ENCODE data around the gene IL4R. TPM values are rescaled to one million over a fixed set of nuclear protein-coding genes. Genes with fewer than 3 reads are reported as not detected.

Gene IL4R
- total RNA-seq, 1 experiment from 2014 or later: 29.6 TPM

DNA sequence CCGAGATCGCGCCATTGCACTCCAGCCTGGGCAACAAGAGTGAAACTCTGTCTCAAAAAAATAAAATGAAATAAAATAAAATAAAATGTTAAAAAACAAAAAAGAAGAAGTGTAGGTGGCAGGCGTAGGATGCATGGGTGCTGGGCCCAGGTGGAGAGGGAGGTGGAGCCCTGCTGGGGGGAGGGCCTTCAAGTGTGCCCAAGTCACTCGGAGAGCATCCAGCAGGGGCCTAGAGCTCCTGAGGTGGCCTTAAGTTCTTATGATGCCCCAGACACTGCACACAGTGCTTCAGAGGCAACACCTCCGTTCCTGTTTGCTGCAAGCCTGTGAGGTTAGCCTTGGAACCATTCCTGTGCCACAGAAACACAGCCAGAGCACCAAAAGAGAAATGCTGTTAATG is 23.2 kb downstream of the IL4R start:
- ChIA-PET CTCF (no interaction called here), RAD21 (ENCODE audit: low non-redundant PET in 1 of 2, low total read pairs in 2 of 2, uncharacterized antibody in 2 of 2, unreplicated experiment in 2 of 2) (no interaction called here), POLR2A (no interaction called here)
- Histone ChIP-seq H3K9me2 (ENCODE audit: insufficient read depth) (no peaks in the 10 kb centered on the region), H3K4me3 (replicated peaks in 1 of 2; ENCODE audit: low read depth in 1 of 2, low read length in 2 of 2) (no peak overlapping the region), H3K9ac (ENCODE audit: low read length) (no peak overlapping the region), H3K9me3 (ENCODE audit: control insufficient read depth in 1 of 2, insufficient read depth in 1 of 2, low read depth in 1 of 2, low read length in 2 of 2) (no peaks in the 10 kb centered on the region), H3K4me2 (ENCODE audit: low read length) (no peak overlapping the region), H4K20me1 (ENCODE audit: insufficient read depth) (no peaks in the 10 kb centered on the region), H3K27me3 (ENCODE audit: insufficient read depth, low read length) (no peaks in the 10 kb centered on the region), H3K36me3 (ENCODE audit: control insufficient read depth in 1 of 2, insufficient read depth in 2 of 2, low read length in 2 of 2) (peaks cover 0 to 14% of the 10 kb centered on the region in 2 experiments; a peak in 3 of 4 replicates), H2AFZ (ENCODE audit: low read depth, low read length, poor library complexity, severe bottlenecking) (no peak overlapping the region), H3K27ac (ENCODE audit: low read depth, low read length) (no peak overlapping the region), H3K4me1 (ENCODE audit: control insufficient read depth in 1 of 2, insufficient read depth in 2 of 2, low read length in 2 of 2) (no peaks in the 10 kb centered on the region), H3K79me2 (ENCODE audit: insufficient read depth, low read length) (peaks cover 36% of the 10 kb centered on the region; the same call in 1 of the 2 replicates)
- intact Hi-C loops (cut with micrococcal nuclease): no loop called here
- no TSS peak for BruUV-seq (replicated peaks)
- ATAC-seq (no peak; the same call in 1 of the 2 replicates), DNase-seq (ENCODE audit: low read depth, low spot score) (no peak)
- no peak for TF ChIP-seq CTCF (IDR thresholded peaks at IDR 0.05 in 2 of 3, conservative IDR thresholded peaks at IDR 0.05 in 1 of 3; ENCODE audit: borderline replicate concordance in 1 of 3, insufficient read depth in 1 of 3, low read depth in 2 of 3, low read length in 2 of 3)
- TF ChIP-seq EZH2 (IDR thresholded peaks at IDR 0.05): no peak
- TF ChIP-seq EZH2phosphoT487 (IDR thresholded peaks at IDR 0.05; ENCODE audit: borderline replicate concordance): no peak
- no peak for TF ChIP-seq SIN3A (IDR thresholded peaks at IDR 0.05; ENCODE audit: low read depth)
- no peak for TF ChIP-seq MAX (IDR thresholded peaks at IDR 0.05)
- TF ChIP-seq JUND (IDR thresholded peaks at IDR 0.05): no peak
- TF ChIP-seq SRF (IDR thresholded peaks at IDR 0.05; ENCODE audit: low read depth): no peak
- TF ChIP-seq, protein P1, sequence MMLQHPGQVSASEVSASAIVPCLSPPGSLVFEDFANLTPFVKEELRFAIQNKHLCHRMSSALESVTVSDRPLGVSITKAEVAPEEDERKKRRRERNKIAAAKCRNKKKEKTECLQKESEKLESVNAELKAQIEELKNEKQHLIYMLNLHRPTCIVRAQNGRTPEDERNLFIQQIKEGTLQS (IDR thresholded peaks at IDR 0.05): no peak
- TF ChIP-seq SP1 (IDR thresholded peaks at IDR 0.05; ENCODE audit: low read depth): no peak
- no peak for TF ChIP-seq CBX3 (IDR thresholded peaks at IDR 0.05; ENCODE audit: low read depth)
- no peak for TF ChIP-seq FOSL1 (IDR thresholded peaks at IDR 0.05; ENCODE audit: low read depth)
- no peak for TF ChIP-seq ZNF274 (IDR thresholded peaks at IDR 0.05; ENCODE audit: low read depth, low read length)
- no peak for TF ChIP-seq RAD21 (IDR thresholded peaks at IDR 0.05; ENCODE audit: low read depth)
- TF ChIP-seq ZBTB33 (IDR thresholded peaks at IDR 0.05; ENCODE audit: extremely low read depth, insufficient replicate concordance, low read length): no peak
- no peak for TF ChIP-seq REST (IDR thresholded peaks at IDR 0.05; ENCODE audit: low read depth)
